ENCODE measurements around the gene WFIKKN1. TPM values are rescaled to one million over a fixed set of nuclear protein-coding genes. Genes with fewer than 3 reads are reported as not detected.

The WFIKKN1 gene
- total and polyA plus RNA-seq, 12 donors: 0.11 to 0.95 (median 0.32) TPM

DNA sequence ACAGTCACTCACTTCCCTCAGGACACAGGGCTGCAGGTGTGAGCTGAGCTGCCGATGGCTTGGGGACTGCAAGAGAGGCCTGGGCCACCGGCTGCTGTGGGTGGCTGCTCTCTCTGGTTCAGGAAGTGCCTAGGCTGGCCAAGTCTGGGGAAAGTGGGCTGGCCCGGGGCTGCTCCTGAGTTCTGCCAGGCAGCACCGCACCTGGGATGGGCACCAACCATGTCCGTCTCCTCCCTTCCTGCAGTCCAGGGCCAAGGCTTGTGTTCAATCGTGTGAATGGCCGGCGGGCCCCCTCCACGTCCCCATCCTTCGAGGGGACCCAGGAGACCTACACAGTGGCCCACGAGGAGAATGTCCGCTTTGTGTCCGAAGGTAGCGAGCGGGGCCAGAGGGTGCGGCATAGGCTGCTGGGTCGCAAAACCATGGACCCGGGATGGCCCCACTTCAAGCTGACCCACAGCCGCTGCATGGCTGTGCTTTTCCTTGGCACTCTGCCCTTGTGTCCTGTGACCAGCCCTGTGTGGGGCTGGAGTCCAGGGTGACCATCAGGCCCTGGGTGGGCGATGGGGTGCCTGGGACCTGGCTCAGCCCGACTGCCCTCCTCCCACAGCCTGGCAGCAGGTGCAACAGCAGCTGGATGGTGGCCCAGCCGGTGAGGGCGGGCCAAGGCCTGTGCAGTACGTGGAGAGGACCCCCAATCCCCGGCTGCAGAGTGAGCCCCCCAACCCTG lies 16.6 kb downstream of the WFIKKN1 start:
- H3K9me3 ChIP-seq: no peaks in the 10 kb centered on the region
- intact Hi-C loops (cut with DNase I): no loop called here
- peaks cover 0 to 5% (median 0%) of the 10 kb centered on the region in 9 donors for H3K36me3 ChIP-seq
- H3K27ac ChIP-seq: peak overlapping the region in 8 of 10 donors; percentile 80 to 96 (median 92)
- H3K4me3 ChIP-seq: no peak overlapping the region
- H3K4me1 ChIP-seq: peaks cover 37 to 78% (median 64%) of the 10 kb centered on the region in 9 donors
- WGBS, 2 donors: 65 to 68% methylated on average over 25 of the region's 25 CpGs
- TF ChIP-seq, protein P1, sequence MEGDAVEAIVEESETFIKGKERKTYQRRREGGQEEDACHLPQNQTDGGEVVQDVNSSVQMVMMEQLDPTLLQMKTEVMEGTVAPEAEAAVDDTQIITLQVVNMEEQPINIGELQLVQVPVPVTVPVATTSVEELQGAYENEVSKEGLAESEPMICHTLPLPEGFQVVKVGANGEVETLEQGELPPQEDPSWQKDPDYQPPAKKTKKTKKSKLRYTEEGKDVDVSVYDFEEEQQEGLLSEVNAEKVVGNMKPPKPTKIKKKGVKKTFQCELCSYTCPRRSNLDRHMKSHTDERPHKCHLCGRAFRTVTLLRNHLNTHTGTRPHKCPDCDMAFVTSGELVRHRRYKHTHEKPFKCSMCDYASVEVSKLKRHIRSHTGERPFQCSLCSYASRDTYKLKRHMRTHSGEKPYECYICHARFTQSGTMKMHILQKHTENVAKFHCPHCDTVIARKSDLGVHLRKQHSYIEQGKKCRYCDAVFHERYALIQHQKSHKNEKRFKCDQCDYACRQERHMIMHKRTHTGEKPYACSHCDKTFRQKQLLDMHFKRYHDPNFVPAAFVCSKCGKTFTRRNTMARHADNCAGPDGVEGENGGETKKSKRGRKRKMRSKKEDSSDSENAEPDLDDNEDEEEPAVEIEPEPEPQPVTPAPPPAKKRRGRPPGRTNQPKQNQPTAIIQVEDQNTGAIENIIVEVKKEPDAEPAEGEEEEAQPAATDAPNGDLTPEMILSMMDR (IDR thresholded peaks at IDR 0.05): no peak
- DNase-seq: no peak
- H3K27me3 ChIP-seq: no peaks in the 10 kb centered on the region
- ATAC-seq: peak in 5 of 8 donors; percentile 0 to 7 (median 3)

GRCh38 chr16:648071-648780 lies 17.4 kb downstream of the WFIKKN1 start:
- no peaks in the 10 kb centered on the region for H3K9me3 ChIP-seq
- WGBS, 2 donors: 42 to 52% methylated on average over 24 of the region's 24 CpGs

GRCh38 chr16:648781-649589 lies 18.2 kb downstream of the WFIKKN1 start, which contains the start of gene WDR90:
TSS of gene WDR90 (plus strand) at chr16:649365. CDS start at chr16:649417, 52 bp downstream.
- H3K4me3 ChIP-seq: peak within 1 kb of the TSS; percentile 65 to 85 (median 74)
- TF ChIP-seq, protein P1 (IDR thresholded peaks at IDR 0.05): no peak
- intact Hi-C loops (cut with DNase I): no loop called here
- H3K27me3 ChIP-seq: no peaks in the 10 kb centered on the region
- peak; percentile 66 to 94 (median 86) for ATAC-seq
- peaks cover 0 to 13% (median 0%) of the 10 kb centered on the region in 9 donors for H3K36me3 ChIP-seq
- H3K27ac ChIP-seq: peak within 1 kb of the TSS; percentile 76 to 96 (median 88)
- WGBS, 2 donors: 1 to 2% methylated on average over 91 of the region's 91 CpGs
- H3K9me3 ChIP-seq: no peaks in the 10 kb centered on the region
- H3K4me1 ChIP-seq: peaks cover 31 to 62% (median 50%) of the 10 kb centered on the region in 9 donors
- peak; percentile 92 to 94 for DNase-seq

More at GRCh38 chr16:648071-648780, 17.4 kb downstream of the WFIKKN1 start:
- Histone ChIP-seq H3K4me1 (peaks cover 33 to 69% (median 55%) of the 10 kb centered on the region in 9 donors), H3K27ac (peak overlapping the region; percentile 76 to 96 (median 88)), H3K36me3 (peaks cover 0 to 13% (median 0%) of the 10 kb centered on the region in 9 donors), H3K4me3 (peak overlapping the region; percentile 65 to 85 (median 74)), H3K27me3 (no peaks in the 10 kb centered on the region)
- intact Hi-C loops (cut with DNase I): no loop called here
- TF ChIP-seq, protein P1 (IDR thresholded peaks at IDR 0.05): peak in 7 of 9 donors; percentile 10 to 45 (median 24)
- ATAC-seq (peak in 1 of 8 donors; percentile 5), DNase-seq (no peak)
